ENCODE data around the gene RFESD. TPM values are rescaled to one million over a fixed set of nuclear protein-coding genes. Genes with fewer than 3 reads are reported as not detected.
A peak's percentile ranks its signal among the peaks of the same experiment; 100 is the strongest.
"Not testable (repeated sequence)": the region's sequence is repeated elsewhere in the genome, so short reads cannot be mapped to it uniquely, and the experiment has no call there.

RFESD gene
- total RNA-seq, 1 experiment from 2014 or later = 1.9 TPM

GRCh38 chr5:95627971-95628810, 18.4 kb upstream of the RFESD start:
- DNase-seq (ENCODE audit: low read depth) = no peak

- DNase-seq (ENCODE audit: low read depth) = no peak
Measured at GRCh38 chr5:95628933-95629332, 17.6 kb upstream of the RFESD start.

GRCh38 chr5:95630394-95630917, 16.1 kb upstream of the RFESD start:
- no peak for DNase-seq (ENCODE audit: low read depth)

- peak; percentile 90 for DNase-seq (ENCODE audit: low read depth)
Measured at GRCh38 chr5:95631255-95631958, 15.2 kb upstream of the RFESD start.

- peak; percentile 91 for DNase-seq (ENCODE audit: low read depth)
Measured at GRCh38 chr5:95631991-95632675, 14.4 kb upstream of the RFESD start.

- not testable (repeated sequence) for DNase-seq (ENCODE audit: low read depth)
Measured at GRCh38 chr5:95632942-95633341, 13.6 kb upstream of the RFESD start.

- DNase-seq (ENCODE audit: low read depth) = no peak
Measured at GRCh38 chr5:95633671-95634070, 12.9 kb upstream of the RFESD start.

- no peak for DNase-seq (ENCODE audit: low read depth)
Measured at GRCh38 chr5:95634081-95634480, 12.5 kb upstream of the RFESD start.

GRCh38 chr5:95638632-95639031, 7.9 kb upstream of the RFESD start:
- no peak for DNase-seq (ENCODE audit: low read depth)

- no peak for DNase-seq (ENCODE audit: low read depth)
Measured at GRCh38 chr5:95641741-95642220, 4.8 kb upstream of the RFESD start.

GRCh38 chr5:95643152-95643551, 3.4 kb upstream of the RFESD start:
- no peak for DNase-seq (ENCODE audit: low read depth)

GRCh38 chr5:95644351-95645042, 2.1 kb upstream of the RFESD start:
- DNase-seq (ENCODE audit: low read depth) = peak; percentile 69

GRCh38 chr5:95646226-95646568, 380 bp upstream of the RFESD start:
- not testable (repeated sequence) for DNase-seq (ENCODE audit: low read depth)

GRCh38 chr5:95647886-95648860, 1.6 kb downstream of the RFESD start:
- DNase-seq (ENCODE audit: low read depth) = no peak

GRCh38 chr5:95649274-95649673, 2.7 kb downstream of the RFESD start:
- no peak for DNase-seq (ENCODE audit: low read depth)

- no peak for DNase-seq (ENCODE audit: low read depth)
Measured at GRCh38 chr5:95649842-95650620, 3.5 kb downstream of the RFESD start.

GRCh38 chr5:95652849-95653248, 6.3 kb downstream of the RFESD start:
- DNase-seq (ENCODE audit: low read depth) = no peak

- no peak for DNase-seq (ENCODE audit: low read depth)
Measured at GRCh38 chr5:95654196-95654595, 7.6 kb downstream of the RFESD start.

- DNase-seq (ENCODE audit: low read depth) = no peak
Measured at GRCh38 chr5:95655575-95655974, 9.0 kb downstream of the RFESD start.

Data from LHCN-M2 (cell line).